ENCODE measurements around the gene CDH23. TPM values are rescaled to one million over a fixed set of nuclear protein-coding genes. Genes with fewer than 3 reads are reported as not detected.

Gene CDH23
- total RNA-seq, 4 donors from 2014 or later, result 2.9 to 16.1 (median 5.9) TPM

- Histone ChIP-seq H3K27me3 (no peaks in the 10 kb centered on the region), H3K4me1 (peaks cover 0 to 9% (median 0%) of the 10 kb centered on the region in 4 donors), H3K36me3 (no peaks in the 10 kb centered on the region), H3K9me3 (no peaks in the 10 kb centered on the region), H3K4me3 (no peak overlapping the region), H3K27ac (no peak overlapping the region)
- DNase-seq, result no peak
- TF ChIP-seq POLR2AphosphoS5 (IDR thresholded peaks at IDR 0.05), result no peak
- TF ChIP-seq POLR2A (IDR thresholded peaks at IDR 0.05), result no peak
- TF ChIP-seq EP300 (IDR thresholded peaks at IDR 0.05; ENCODE audit: low read depth), result no peak
- TF ChIP-seq CTCF (IDR thresholded peaks at IDR 0.05), result no peak
- intact Hi-C loops (cut with DNase I; ENCODE audit: low total_unique reads), result no loop called here
- WGBS, 2 donors (ENCODE audit: low coverage in 1 of 2), result 74 to 100% methylated on average over 1 to 6 of the region's 6 CpGs
- in situ Hi-C loops (cut with MboI; ENCODE audit: low pct_ligation_motif_present in 1 of 4, low pct_unique_long_range_greater_than_20kb in 1 of 4, low sequenced_read_pairs in 3 of 4), result no loop called here
Measured at GRCh38 chr10:71782221-71782916, 385.6 kb downstream of the CDH23 start.

GRCh38 chr10:71782917-71783490 lies 386.3 kb downstream of the CDH23 start:
- 40 to 57% methylated on average over 6 to 7 of the region's 7 CpGs for WGBS, 2 donors (ENCODE audit: low coverage in 1 of 2)
- H3K4me1 ChIP-seq, result peaks cover 0 to 9% (median 0%) of the 10 kb centered on the region in 4 donors
- no peak overlapping the region for H3K27ac ChIP-seq
- no peaks in the 10 kb centered on the region for H3K27me3 ChIP-seq
- no peak for DNase-seq
- no peaks in the 10 kb centered on the region for H3K36me3 ChIP-seq
- no peaks in the 10 kb centered on the region for H3K9me3 ChIP-seq
- no peak for TF ChIP-seq EP300 (IDR thresholded peaks at IDR 0.05; ENCODE audit: low read depth)
- no peak for TF ChIP-seq POLR2AphosphoS5 (IDR thresholded peaks at IDR 0.05)
- no peak for TF ChIP-seq CTCF (IDR thresholded peaks at IDR 0.05)
- TF ChIP-seq POLR2A (IDR thresholded peaks at IDR 0.05), result no peak
- H3K4me3 ChIP-seq, result no peak overlapping the region
- in situ Hi-C loops (cut with MboI; ENCODE audit: low pct_ligation_motif_present in 1 of 4, low pct_unique_long_range_greater_than_20kb in 1 of 4, low sequenced_read_pairs in 3 of 4) (no loop called here), intact Hi-C loops (cut with DNase I; ENCODE audit: low total_unique reads) (no loop called here)

GRCh38 chr10:71783917-71784678 lies 387.4 kb downstream of the CDH23 start:
- TF ChIP-seq EP300 (IDR thresholded peaks at IDR 0.05; ENCODE audit: low read depth) (no peak), POLR2A (IDR thresholded peaks at IDR 0.05) (no peak), CTCF (IDR thresholded peaks at IDR 0.05) (no peak), POLR2AphosphoS5 (IDR thresholded peaks at IDR 0.05) (no peak)
- no peaks in the 10 kb centered on the region for H3K9me3 ChIP-seq
- 87 to 90% methylated on average over 2 to 17 of the region's 17 CpGs for WGBS, 2 donors (ENCODE audit: low coverage in 1 of 2)
- peaks cover 0 to 9% (median 0%) of the 10 kb centered on the region in 4 donors for H3K4me1 ChIP-seq
- in situ Hi-C loops (cut with MboI; ENCODE audit: low pct_ligation_motif_present in 1 of 4, low pct_unique_long_range_greater_than_20kb in 1 of 4, low sequenced_read_pairs in 3 of 4), result no loop called here
- no peaks in the 10 kb centered on the region for H3K27me3 ChIP-seq
- intact Hi-C loops (cut with DNase I; ENCODE audit: low total_unique reads), result no loop called here
- DNase-seq, result no peak
- no peaks in the 10 kb centered on the region for H3K36me3 ChIP-seq
- H3K4me3 ChIP-seq, result no peak overlapping the region
- no peak overlapping the region for H3K27ac ChIP-seq

GRCh38 chr10:71784679-71785272 lies 388.1 kb downstream of the CDH23 start:
- Histone ChIP-seq H3K27me3 (no peaks in the 10 kb centered on the region), H3K27ac (no peak overlapping the region), H3K4me3 (no peak overlapping the region), H3K36me3 (no peaks in the 10 kb centered on the region), H3K9me3 (no peaks in the 10 kb centered on the region), H3K4me1 (peaks cover 0 to 9% (median 0%) of the 10 kb centered on the region in 4 donors)
- WGBS, 2 donors (ENCODE audit: low coverage in 1 of 2), result 88 to 91% methylated on average over 4 to 18 of the region's 18 CpGs
- in situ Hi-C loops (cut with MboI; ENCODE audit: low pct_ligation_motif_present in 1 of 4, low pct_unique_long_range_greater_than_20kb in 1 of 4, low sequenced_read_pairs in 3 of 4) (no loop called here), intact Hi-C loops (cut with DNase I; ENCODE audit: low total_unique reads) (loop anchor here (5.0 kb wide), 1 partner anchor 1383 kb away; the partner anchor contains the start of genes ECD and FAM149B1)
- DNase-seq, result no peak
- no peak for TF ChIP-seq CTCF (IDR thresholded peaks at IDR 0.05)
- no peak for TF ChIP-seq POLR2AphosphoS5 (IDR thresholded peaks at IDR 0.05)
- TF ChIP-seq EP300 (IDR thresholded peaks at IDR 0.05; ENCODE audit: low read depth), result no peak
- no peak for TF ChIP-seq POLR2A (IDR thresholded peaks at IDR 0.05)

All from transverse colon (tissue), 4 donors.